ENCODE measurements around the gene PRPF40A. TPM values are rescaled to one million over a fixed set of nuclear protein-coding genes. Genes with fewer than 3 reads are reported as not detected.
"Not testable (repeated sequence)": the region's sequence is repeated elsewhere in the genome, so short reads cannot be mapped to it uniquely, and the experiment has no call there.

PRPF40A gene
- polyA plus RNA-seq (ENCODE audit: insufficient read depth in 1 of 5, insufficient read length in 5 of 5, low replicate concordance in 1 of 5): 100 to 1,000 TPM in 4 of 5 donors, 10 to 100 TPM in 1; 97.7 to 150 (median 132) TPM
- long read RNA-seq, donor 1, partial matches to known transcripts: 95 of 95 reads
- long read RNA-seq, donor 1, other reads (novel, unspliced or antisense): 0 of 95 reads
- long read RNA-seq, donor 2, partial matches to known transcripts: 78 of 78 reads
- long read RNA-seq, donor 2, other reads (novel, unspliced or antisense): 0 of 78 reads
- long read RNA-seq, donor 3, full-length matches to known transcripts: 2 of 55 reads
- long read RNA-seq, donor 3, partial matches to known transcripts: 53 of 55 reads
- long read RNA-seq, donor 3, other reads (novel, unspliced or antisense): 0 of 55 reads
- long read RNA-seq, donor 4, partial matches to known transcripts: 74 of 108 reads
- long read RNA-seq, donor 4, other reads (novel, unspliced or antisense): 34 of 108 reads
- long read RNA-seq, donor 5, partial matches to known transcripts: 75 of 75 reads
- long read RNA-seq, donor 5, other reads (novel, unspliced or antisense): 0 of 75 reads
- long read RNA-seq, donor 6, partial matches to known transcripts: 13 of 13 reads
- long read RNA-seq, donor 6, other reads (novel, unspliced or antisense): 0 of 13 reads
- long read RNA-seq, donor 7, partial matches to known transcripts: 73 of 73 reads
- long read RNA-seq, donor 7, other reads (novel, unspliced or antisense): 0 of 73 reads
- long read RNA-seq, donor 8, partial matches to known transcripts: 54 of 77 reads
- long read RNA-seq, donor 8, other reads (novel, unspliced or antisense): 23 of 77 reads

DNA sequence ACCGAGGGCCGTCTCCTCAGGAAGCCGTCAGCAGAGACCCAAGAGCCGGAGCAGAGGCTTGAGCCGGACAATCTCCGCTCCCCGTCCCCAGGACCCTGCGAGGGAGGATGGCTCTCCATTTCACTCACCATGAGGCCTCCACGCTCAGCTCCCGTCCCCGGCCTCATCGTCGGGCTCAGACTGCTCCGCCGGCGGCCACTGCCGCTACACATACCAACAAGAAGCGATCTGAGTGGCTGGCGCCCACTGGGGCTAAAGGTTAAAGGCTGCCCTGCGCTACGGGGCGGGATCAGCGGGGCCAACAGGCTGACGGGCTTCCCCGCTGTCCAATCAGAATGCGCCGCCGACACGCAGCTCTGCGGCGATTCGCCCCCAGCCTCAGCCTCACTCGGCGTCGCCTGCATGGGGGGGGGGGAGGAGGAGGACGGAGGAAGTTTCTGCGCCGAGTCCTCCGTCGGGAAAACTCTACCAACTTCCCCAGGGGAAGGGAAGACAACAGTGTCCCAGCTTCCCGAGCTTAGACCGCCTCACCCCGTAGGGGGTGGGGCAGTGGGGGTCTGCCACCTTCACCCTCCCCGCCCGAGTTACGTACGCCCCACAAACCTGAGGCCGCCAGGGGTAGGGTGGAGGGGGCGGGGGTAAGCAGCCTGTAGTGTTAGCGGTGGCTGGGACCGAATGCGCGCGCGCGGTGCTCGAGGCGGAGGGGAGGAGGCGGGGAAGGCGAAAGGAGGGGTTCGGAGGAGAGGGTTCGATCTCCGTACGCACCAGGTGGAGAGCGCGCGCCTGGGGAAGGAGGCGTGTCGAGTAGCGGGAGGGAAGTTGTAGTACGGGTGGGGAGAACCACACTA lies at the start of gene PRPF40A:
Gene PRPF40A (minus strand): TSS at position 234 of the 848 bp plus-strand sequence. CDS start 22 bp downstream, at position 212.
- DNase-seq: peak; percentile 99

- no peak for DNase-seq
Measured at GRCh38 chr2:152766928-152767327, 49.7 kb upstream of the PRPF40A start.

- no peak for DNase-seq
Measured at GRCh38 chr2:152763651-152764050, 46.4 kb upstream of the PRPF40A start.

DNA sequence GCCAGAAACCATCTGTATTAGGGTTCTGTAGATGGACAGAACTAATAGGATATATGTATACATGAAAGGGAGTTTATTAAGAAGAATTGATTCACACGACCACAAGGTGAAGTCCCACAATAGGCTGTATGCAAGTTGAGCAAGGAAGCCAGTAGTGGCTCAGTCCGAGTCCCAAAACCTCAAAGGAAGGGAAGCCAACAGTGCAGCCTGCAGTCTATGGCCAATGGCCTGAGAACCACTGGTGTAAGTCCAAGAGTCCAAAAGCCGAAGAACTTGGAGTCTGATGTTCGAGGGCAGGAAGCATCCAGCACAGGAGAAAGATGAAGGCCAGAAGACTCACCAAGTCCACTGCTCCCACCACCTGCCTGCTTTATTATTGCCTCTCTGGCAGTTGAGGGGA lies 45.9 kb upstream of the PRPF40A start:
- not testable (repeated sequence) for DNase-seq

- DNase-seq: peak; percentile 55 to 56
Measured at GRCh38 chr2:152762202-152762601, 44.9 kb upstream of the PRPF40A start.

GRCh38 chr2:152761214-152761613 lies 44.0 kb upstream of the PRPF40A start:
- DNase-seq: no peak

DNA sequence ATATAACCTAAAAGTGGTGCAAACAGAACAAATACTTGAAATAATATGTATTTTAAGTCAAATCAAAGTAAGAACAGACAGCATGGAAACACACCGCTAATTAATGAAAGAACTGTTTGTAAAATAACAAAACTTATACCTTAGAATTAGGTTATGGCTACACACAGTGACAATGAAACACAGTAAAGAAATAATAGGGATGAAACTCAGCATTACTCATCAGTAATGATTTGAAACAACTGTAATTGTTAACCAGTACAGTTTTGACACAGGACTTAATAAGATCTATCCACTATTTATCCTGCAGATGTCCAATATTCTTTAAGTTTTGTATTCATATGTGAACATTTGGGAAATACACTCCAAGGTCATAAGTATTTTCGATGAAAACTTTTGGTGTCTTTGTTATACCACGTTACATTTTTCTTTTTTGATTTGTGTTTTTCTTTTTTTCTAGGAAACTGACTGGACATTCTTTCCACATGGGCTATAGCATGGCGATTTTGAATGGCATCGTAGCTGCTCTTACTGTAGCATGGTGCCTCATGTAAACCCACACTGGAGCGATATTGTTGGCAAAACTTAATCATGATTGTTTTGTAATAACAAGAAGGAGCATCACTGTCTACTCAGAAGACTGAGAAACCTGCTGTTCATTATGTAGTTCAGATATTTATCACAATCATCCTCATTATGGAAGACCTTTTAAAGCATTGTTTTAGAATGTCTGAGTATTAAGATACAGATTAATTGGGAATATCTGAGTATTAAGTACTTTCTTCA lies 42.2 kb upstream of the PRPF40A start:
- no peak for DNase-seq

DNA sequence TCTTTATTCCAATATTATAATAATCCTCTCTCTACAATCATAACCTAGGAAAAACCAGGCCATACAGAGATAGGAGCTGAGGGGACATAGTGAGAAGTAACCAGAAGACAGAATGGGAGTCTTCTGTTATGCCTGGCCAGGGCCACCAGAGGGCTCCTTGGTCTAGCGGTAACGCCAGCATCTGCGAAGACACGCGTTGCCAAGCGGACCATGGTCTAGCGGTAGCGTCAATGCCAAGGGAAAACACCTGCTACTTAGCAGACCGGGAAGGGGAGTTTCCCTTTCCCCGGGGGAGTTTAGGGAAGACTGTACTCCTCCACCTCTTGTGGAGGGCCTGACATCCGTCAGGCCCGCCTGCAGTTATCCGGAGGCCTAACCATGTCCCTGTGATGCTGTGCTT lies 37.8 kb upstream of the PRPF40A start:
- no peak for DNase-seq

DNA sequence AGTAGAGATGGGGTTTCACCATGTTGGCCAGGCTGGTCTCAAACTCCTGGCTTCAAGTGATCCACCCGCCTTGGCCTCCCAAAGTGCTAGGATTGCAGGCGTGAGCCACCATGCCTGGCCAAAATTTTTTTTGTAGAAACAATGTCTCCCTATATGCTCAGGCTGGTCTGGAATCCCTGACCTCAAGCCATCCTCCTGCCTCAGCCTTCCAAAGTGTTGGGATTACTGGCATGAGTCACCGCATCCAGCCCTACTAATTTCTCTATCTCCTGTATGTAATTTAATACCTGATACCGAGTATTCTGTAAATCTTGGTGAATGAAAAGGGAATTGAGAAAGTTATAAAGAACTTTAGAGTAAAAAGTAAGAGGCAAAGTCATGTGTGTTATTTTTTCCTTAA lies 30.5 kb upstream of the PRPF40A start:
- not testable (repeated sequence) for DNase-seq

DNA sequence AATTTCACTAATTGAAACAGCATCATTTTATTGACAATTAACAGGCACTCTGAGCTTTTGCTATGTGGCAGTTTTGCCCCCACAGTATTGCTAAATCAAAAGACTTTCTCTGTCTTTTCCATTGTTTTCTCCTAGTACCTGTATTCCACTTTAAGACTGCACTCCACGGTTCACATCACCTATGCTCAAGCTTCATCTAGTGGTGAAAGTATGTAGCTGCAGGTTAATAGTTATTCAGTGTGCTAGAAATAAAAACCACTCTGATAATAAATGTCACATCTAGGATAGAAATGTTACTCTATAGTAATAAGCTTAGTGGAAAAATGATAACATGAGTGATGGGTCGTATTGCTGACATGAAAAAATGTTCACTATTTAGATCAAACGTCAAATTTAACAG lies 25.7 kb upstream of the PRPF40A start:
- no peak for DNase-seq

DNA sequence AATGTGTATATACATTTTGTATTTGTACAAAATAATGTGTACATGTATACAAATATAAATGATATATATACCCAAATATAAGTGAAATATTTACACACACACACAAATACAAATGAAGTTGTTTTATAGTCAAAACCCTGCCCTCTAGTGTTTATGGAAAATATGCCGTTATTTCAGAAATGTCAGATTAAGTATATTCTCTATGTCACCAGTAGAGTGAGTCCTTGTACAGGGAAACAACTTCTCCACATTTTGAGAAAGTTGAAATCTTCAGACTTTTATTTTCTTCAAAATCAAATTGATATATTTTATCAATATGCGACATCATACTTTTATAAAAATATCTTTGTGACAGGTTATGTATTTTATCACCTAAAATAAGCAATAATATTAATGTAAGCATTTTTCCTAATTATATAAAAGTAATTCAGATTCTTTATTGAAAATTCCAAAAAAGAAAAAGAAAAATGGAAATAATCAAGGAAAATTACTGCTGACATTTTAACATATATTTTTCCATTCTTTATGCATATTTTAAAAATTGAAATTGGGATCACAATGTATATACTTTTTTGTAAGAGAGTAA lies 23.6 kb upstream of the PRPF40A start:
- peak; percentile 21 to 48 for DNase-seq

- DNase-seq: not testable (repeated sequence)
Measured at GRCh38 chr2:152739705-152740104, 22.4 kb upstream of the PRPF40A start.

DNA sequence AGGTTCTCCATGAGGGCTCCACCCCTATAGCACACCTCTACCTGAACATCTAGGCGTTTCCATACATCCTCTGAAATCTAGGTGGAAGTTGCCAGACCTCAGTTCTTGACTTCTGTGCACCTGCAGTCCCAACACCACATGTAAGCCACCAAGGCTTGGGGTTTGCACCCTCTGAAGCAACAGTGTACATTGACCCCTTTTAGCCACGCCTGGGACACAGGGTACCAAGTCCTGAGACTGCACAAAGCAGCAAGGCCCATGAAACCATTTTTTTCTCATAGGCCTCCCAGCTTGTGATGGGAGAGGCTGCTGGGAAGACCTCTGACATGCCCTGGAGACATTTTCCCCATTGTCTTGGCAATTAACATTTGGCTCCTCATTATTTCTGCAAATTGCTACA lies 21.2 kb upstream of the PRPF40A start:
- no peak for DNase-seq

- not testable (repeated sequence) for DNase-seq
Measured at GRCh38 chr2:152737509-152737908, 20.2 kb upstream of the PRPF40A start.

GRCh38 chr2:152730591-152731333 lies 13.5 kb upstream of the PRPF40A start:
- DNase-seq: no peak

GRCh38 chr2:152729844-152730243 lies 12.6 kb upstream of the PRPF40A start:
- DNase-seq: no peak

DNA sequence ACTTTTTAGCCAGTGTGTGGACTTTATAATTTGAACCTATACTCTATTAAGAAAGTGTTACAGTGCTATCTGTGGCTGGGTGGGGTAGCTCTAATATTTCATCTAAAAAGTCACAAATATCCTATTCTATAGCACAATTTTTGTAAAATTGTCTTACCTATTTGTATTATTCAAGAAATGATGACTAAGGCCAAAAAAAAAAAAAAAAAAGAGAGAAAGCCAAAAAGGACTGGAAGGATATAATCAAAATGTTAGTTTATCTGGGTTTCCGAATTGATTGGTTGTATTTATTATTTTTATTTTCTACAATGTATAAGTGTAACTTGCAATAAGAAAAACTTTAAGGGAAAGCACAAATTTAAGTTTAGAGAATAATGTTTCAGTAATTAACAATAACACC lies 6.7 kb upstream of the PRPF40A start:
- no peak for DNase-seq

DNA sequence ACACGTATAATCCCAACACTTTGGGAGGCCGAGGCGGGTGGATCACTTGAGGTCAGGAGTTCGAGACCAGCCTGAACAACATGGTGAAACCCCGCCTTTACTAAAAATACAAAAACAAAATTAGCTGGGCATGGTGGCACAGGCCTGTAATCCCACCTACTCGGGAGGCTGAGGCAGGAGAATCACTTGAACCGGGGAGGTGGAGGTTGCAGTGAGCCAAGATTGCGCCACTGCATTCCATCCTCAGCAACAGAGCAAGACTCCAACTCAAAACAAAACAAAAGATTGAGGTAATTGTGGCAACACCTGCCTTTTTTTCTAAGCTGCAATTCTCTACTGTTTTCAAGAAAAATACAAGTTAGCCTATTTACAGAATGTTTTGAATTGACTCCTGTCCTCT lies 5.4 kb upstream of the PRPF40A start:
- DNase-seq: not testable (repeated sequence)

DNA sequence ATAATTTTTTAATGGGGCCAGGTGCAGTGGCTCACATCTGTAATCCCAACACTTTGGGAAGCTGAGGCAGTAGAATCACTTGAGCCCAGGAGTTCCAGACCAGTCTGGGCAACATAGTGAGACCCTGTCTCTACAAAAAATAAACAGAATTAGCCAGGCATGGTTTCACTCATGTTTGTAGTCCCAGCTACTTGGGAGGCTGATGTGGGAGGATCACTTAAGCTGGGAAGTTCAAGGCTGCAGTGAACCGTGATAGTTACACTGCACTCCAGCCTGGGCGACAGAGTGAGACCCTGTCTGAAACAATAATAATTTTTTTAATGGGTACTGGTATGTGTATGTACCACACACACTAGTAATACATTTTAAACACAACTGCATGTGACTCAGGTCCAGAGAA lies 3.5 kb upstream of the PRPF40A start:
- no peak for DNase-seq
